HG03175 (cell line): ENCODE data around the gene SMIM1.
A peak's percentile ranks its signal among the peaks of the same experiment; 100 is the strongest.

Experiments
- ATAC-seq: cut with Tn5 transposase; IDR thresholded peaks from one replicate; pipeline ENCODE4 v1.9.1; 2021; ENCODE audit warnings: mild to moderate bottlenecking, moderate library complexity; ENCODE audit not compliant: unreplicated experiment

The SMIM1 gene

DNA sequence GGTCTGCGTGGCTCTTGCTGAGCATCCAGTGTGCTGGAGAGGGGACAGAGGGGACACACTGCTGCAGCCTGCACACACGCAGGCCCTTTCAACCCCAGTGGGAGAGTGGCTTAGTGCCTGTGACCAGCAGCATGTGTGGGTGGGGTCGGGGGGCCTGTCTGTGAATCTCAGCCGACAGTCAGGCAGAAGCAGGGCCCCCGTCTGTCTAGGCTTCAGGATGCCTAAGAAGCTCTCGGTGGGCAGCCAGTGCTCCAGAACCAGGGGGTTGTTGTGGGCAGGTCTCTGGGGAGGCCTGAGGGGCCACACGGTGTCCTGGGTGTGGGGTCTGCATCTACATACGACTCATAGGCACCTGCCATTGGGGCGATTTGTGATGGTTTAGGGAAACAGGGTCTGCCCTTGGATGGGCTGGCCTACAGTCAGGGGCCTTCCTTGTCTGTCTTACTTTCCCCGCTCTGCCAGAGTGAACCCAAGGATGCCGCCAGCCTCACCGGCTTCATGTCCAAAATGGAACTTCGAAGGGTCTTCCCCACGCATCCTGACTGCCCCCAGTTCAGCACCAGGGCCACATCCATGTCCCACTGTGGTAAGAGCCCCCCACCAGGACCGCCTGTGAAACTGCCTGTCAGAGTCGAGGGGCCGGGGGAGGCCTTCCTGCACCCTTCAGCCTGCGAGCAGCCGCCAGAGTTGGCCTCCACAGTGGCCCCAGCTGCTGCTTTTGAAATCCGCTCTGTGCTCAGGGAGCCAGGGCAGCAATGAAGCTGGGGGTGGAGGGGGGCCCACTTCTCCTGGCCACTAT lies 18.7 kb upstream of the SMIM1 start:
- ATAC-seq = no peak

- ATAC-seq = no peak
Measured at GRCh38 chr1:3756394-3756793, 16.2 kb upstream of the SMIM1 start.

DNA sequence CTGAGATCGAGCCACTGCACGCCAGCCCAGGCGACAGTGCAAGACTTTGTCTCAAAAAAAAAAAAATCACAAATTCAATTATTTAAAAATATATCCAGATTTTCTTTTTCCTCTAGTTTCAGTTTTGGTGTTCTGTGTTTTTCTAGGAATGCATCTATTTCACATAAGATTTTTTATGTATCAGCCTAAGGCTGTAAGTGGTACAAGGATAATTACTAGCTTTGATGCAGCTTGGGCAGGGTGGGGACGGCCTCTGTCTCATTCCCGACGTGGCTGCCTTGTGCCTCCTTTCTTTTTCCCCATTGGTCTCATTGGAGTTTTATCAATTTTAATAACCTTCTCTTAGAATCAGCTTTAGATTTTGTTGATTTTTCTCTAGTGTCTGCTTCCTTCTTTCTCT lies 13.4 kb upstream of the SMIM1 start:
- ATAC-seq = no peak

DNA sequence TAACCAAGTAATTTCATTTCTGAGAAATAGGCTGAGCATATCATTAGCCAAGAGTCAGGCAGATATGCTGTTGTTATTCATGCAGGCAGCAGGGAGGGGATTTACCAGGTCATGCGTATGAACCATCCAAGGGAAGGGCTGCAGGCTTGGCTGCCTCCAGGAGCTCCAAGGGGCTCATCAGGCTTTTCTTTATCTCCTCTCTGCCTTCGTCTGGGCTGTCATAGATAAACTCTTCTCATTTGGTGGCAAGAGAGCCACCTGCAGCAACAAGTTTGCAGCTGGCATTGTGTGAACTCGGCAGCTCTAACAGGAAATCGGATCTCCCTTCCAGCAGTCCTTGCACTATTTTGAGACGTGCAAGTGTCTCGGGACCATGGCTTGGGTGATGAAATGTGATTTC lies 12.8 kb upstream of the SMIM1 start:
- no peak for ATAC-seq

- ATAC-seq = no peak
Measured at GRCh38 chr1:3761296-3762010, 11.1 kb upstream of the SMIM1 start.

DNA sequence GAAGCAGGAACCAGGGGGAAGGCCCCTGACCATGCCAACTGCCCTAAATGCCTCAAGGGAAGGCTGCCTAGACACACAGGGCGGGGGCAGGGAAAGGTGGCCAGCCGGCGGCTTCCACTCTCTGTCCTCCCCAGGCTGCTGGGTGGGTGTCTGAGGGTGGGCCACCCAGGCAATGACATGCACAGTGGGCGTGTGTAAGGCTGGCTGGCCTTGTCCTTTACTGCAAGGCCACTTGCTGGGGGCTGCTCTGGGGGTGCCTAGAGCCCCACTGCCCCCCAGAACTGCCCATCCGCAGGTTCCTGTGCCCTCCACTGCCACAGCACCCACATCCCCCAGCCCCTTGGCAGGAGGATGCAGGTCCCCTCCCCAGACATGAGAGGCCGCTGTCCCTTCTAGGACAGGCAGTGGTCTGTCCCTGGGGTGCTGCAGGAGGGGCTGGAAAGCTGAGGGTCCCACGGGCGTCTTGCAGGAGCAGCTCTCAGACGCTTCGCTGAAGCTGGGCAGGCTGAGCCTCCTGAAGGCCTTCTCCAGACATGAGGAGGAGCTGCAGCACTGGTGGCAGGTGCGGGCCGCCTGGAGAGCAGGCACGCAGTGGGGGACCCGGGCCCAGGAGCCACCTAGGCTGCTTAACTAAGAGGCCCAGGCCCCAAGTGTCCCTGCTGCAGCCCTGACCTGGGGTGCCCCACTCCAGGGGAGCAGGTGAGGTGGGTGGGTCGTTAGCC lies 10.2 kb upstream of the SMIM1 start:
- ATAC-seq = no peak

- ATAC-seq = no peak
Measured at GRCh38 chr1:3762873-3763228, 9.7 kb upstream of the SMIM1 start.

DNA sequence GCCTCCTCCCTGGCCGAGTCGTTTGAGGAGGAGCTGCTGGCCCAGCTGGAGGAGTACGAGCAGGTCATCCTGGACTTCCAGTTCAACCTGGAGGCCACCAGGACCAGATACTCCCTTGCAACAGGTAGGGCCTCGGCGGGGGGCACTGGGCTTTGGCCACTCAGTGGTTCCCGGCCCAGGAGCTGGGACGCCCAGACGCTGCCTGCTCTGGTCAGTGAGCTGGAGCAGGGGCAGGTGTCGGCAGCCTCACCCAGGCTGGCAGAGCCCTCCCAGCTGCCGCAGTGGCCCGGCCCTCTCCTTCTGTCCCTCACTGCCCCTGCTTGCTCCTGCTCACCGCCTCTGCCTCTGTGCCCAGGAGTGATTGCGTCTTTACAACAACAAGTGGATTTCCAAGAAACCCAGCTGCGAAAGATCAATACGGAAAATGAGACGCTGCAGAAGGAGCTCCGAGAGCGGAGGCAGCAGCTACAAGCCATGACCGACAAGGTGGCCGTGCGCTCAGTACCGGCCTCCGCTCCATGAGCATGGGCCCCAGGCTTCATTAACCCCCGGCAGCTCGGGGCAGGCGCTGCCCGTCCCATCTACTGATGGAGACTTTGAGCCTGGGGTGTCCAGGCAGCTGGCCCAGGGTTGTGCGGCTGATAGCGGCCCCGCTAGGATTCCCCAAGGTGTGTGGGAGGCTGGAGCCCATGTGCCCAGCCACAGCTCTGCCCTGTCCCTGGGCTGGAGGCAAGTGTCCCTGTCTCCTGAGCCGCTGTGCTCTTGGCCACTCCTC lies 9.0 kb upstream of the SMIM1 start:
- no peak for ATAC-seq

DNA sequence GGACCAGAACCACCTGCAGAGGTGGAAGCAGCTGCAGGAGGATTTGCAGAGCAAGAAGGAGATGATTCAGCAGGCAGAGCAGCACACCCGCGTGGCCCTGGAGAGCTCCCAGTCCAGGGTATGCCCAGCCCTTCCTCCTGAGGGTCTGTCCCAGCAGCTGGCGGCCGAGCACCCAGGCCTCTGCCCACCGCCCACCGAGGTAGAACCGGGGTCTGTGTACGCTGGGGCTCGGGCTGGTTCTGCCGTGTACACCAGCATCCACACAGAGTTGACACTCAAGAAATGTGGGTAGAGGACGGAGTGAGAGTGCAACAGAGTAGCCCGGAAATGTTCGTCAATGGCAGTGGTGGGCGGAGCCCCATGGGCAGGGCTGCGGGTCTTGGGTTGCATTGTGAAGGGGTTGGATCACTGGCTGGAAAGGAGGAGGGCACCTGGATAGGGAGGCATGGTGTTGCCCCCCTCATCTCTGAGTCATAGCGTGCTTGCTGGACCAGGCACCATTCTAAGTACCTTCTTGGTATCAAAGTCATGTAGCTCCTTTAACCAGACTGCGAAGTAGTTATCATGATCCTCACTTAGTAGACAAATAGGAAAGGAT lies 5.1 kb upstream of the SMIM1 start:
- ATAC-seq = no peak

GRCh38 chr1:3768811-3769390 lies 3.6 kb upstream of the SMIM1 start:
- ATAC-seq = no peak

- ATAC-seq = no peak
Measured at GRCh38 chr1:3770047-3770765, 2.3 kb upstream of the SMIM1 start.

DNA sequence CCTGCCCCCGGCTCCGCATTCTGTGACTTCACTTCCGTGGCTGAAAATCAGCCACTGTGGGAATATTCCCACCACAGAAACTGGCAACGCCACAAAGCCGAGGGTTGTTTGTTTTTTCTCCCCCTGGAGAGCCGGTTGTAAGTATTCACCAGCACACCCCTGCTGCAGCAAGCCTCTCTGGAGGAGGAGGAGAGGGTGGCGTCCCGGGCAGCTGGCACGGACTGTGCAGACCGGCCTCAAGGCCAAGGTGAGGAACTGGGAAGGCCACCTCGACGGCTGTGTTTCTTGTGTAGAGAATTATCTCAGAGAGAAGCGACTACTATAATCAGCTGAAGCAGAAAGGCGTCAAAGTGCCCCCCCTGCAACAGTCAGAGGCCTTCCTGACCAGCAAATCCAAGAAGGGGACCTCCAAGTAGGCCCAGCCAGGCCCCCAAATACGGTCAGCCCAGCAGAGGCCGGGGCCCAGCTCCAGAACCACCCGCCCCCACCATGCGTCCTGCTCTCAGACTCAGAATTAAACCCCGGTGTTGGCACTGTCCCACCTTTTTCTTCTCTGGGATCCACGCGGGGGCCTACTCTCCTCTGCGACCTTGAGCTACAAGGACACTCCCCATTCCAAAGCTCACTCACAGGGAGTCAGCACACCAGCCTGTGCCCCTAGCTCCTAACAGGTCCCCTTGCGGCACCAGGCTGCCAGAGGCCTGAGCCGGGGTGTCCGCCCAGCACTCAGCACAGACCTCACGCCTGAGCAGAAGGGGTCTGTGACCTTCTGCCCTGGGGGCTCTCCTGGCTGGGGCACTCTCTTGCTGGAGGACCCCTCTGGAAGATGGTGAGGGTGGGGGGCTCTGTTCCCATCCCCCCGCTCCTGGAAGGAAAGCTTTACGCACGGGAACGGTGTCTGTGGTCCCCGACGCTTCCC lies 1.2 kb upstream of the SMIM1 start:
- ATAC-seq = no peak

DNA sequence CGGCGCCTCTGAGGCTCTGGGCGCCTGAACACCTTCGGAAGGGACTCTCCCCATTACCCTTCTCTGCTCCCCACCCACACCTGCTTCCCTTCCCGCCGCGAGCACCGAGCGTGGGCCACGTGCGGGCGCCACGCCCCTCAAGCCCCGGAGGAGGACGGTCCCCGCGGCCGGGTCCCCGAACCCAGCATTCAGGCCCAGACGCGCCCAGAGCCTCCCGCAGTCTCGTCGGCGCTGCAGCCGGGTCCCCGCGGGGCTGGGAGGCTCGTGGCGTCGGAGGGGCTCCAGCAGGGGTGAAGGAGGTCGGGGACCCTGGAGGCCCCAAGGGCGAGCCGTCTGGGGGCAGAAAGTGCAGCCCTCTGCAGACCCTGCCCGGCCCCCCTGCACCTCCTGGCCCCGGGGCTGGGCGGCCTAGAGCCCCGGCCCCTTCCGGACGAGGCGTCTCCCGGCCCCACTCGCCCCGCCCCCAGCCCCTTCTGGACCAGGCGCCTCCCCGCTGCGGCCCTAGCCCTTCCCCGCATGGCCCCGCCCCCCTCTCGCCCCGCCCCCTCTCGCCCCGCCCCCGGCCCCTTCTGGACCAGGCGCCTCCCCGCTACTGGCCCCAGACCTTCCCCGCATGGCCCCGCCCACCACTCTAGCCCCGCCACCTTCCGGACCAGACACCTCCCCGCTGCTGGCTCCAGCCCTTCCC lies 378 bp upstream of the SMIM1 start:
- ATAC-seq = peak; percentile 56

DNA sequence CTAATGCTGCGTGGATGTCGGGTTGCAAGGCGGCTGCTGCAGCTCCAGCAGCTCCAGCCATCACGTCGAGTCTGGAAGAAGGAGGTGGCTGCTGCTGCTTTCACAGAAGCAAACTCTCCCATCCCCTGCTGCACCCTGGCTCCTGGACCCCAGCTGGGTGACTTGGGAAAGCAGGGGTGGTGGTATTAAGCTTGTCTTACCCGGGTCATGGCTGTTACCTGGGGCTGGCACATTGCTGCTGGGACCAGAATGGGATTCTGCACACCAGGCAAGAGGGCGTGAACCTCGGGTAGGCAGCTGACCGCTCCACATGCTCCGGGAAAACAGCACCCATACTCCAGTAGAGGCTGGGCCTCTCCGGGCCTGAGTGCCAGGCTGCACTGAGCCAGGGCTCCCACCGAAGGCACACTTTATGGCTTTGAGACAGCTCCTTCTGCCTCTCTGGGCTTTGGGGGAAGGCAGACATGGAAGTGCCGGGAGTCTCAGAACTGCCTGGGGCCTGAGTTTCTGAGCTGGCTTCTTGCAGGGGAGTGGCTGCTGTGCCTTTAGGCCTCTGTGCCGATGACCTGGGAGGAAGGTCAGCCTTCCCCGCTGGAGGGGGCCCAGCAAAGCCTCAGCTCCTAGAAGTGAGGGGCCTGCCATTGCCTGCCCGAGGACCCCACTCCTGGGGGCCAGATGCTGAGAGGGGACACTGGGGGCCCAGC lies 1.2 kb downstream of the SMIM1 start:
- ATAC-seq = no peak

GRCh38 chr1:3774276-3774945 lies 1.9 kb downstream of the SMIM1 start:
- no peak for ATAC-seq

DNA sequence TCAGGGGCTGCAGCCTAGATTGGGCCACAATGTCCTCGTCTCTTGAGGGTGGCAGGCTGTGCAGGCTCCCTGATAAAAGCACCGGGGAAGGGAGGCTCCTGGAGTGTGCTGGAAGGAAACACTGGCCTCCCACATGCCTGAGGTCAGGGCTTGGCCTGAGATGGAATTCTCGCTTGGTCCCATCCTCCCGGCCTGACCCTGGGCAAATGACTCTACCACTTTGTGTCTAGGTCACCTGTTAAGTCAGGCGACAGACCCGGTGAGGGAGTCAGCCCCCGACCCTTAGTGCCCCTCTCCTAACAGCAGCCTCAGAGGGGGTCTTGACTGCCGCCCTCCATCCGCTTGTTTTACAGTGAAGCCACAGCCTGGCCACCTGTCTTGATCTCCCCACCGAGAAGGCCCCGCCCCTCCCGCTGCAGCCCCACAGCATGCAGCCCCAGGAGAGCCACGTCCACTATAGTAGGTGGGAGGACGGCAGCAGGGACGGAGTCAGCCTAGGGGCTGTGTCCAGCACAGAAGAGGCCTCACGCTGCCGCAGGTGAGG lies 2.5 kb downstream of the SMIM1 start:
- ATAC-seq = no peak
